Measurements from ENCODE around the gene FBXO2. TPM values are rescaled to one million over a fixed set of nuclear protein-coding genes. Genes with fewer than 3 reads are reported as not detected.

FBXO2 gene
- total and polyA plus RNA-seq, 2 of the 4 experiments (the other 2 are of a cell fraction) = 0.36 to 1.7 TPM

- TF ChIP-seq RCOR1 (IDR thresholded peaks at IDR 0.05; ENCODE audit: insufficient replicate concordance, low read length) (no peak), NFE2L2 (IDR thresholded peaks at IDR 0.05; ENCODE audit: low read depth, low read length) (no peak), BHLHE40 (IDR thresholded peaks at IDR 0.05; ENCODE audit: low read depth, low read length) (no peak), POLR2A (IDR thresholded peaks at IDR 0.05; ENCODE audit: low read depth, low read length) (no peak), MXI1 (IDR thresholded peaks at IDR 0.05; ENCODE audit: borderline replicate concordance, low read depth, low read length) (no peak), CHD1 (IDR thresholded peaks at IDR 0.05; ENCODE audit: low read depth, low read length) (no peak), CEBPB (IDR thresholded peaks at IDR 0.05; ENCODE audit: low read depth, low read length) (no peak)
These were observed at the start of gene FBXO2, which contains the start of gene FBXO44 (continued) for GRCh38 chr1:11654137-11654938.

Data from IMR-90 (cell line).